ENCODE measurements around the gene RARA. TPM values are rescaled to one million over a fixed set of nuclear protein-coding genes. Genes with fewer than 3 reads are reported as not detected.
"Not testable (repeated sequence)": the region's sequence is repeated elsewhere in the genome, so short reads cannot be mapped to it uniquely, and the experiment has no call there.

The RARA gene
- total RNA-seq, 2 experiments from 2014 or later, result 66.6 to 66.7 TPM

- peaks cover 64% of the 10 kb centered on the region for H3K4me1 Mint-ChIP-seq
- no peaks in the 10 kb centered on the region for H3K9me3 Mint-ChIP-seq
- H3K36me3 Mint-ChIP-seq (ENCODE audit: low read depth), result peaks cover 33% of the 10 kb centered on the region
- H3K27me3 Mint-ChIP-seq, result no peaks in the 10 kb centered on the region
- DNase-seq, result no peak
- no peak overlapping the region for H3K4me3 Mint-ChIP-seq
- H3K27ac Mint-ChIP-seq, result no peak overlapping the region
- CTCF ChIA-PET, result interaction anchor here (0.8 to 2.0 kb wide), 3 partner anchors 16 to 94 kb away, joined by 3 to 6 read pairs (median 3); partner anchors contain the start of gene WIPF2
- POLR2A ChIA-PET, result no interaction called here
Observed at GRCh38 chr17:40286473-40286872, 22.5 kb upstream of the RARA start.

- Mint-ChIP-seq H3K4me1 (peaks cover 58% of the 10 kb centered on the region), H3K27ac (peak overlapping the region; percentile 99), H3K9me3 (no peaks in the 10 kb centered on the region), H3K4me3 (peak overlapping the region; percentile 99), H3K27me3 (no peaks in the 10 kb centered on the region), H3K36me3 (ENCODE audit: low read depth) (peaks cover 35% of the 10 kb centered on the region)
- DNase-seq, result no peak
- ChIA-PET POLR2A (interaction anchor here (0.6 kb wide), 1 partner anchor 655 kb away, joined by 3 read pairs; no protein-coding TSS in a partner anchor), CTCF (no interaction called here)
Observed at GRCh38 chr17:40287159-40287493, 21.9 kb upstream of the RARA start.

GRCh38 chr17:40287494-40288369 lies 21.2 kb upstream of the RARA start, which contains the start of gene CDC6:
Gene CDC6, plus strand, starts transcription at chr17:40287879. Its CDS starts 1,542 bp downstream, at chr17:40289421.
- H3K4me1 Mint-ChIP-seq, result peaks cover 52% of the 10 kb centered on the region
- ChIA-PET POLR2A (interaction anchor here (0.6 to 1.1 kb wide), 5 partner anchors 13 to 655 kb away, joined by 3 to 4 read pairs (median 3); partner anchors contain the start of gene WIPF2), CTCF (interaction anchor here (0.6 to 1.6 kb wide), 8 partner anchors 17 to 307 kb away, joined by 3 to 6 read pairs (median 4); partner anchors contain the start of gene PSMD3)
- DNase-seq, result peak; percentile 100
- H3K9me3 Mint-ChIP-seq, result no peaks in the 10 kb centered on the region
- H3K4me3 Mint-ChIP-seq, result peak within 1 kb of the TSS; percentile 99
- H3K27me3 Mint-ChIP-seq, result no peaks in the 10 kb centered on the region
- peaks cover 32% of the 10 kb centered on the region for H3K36me3 Mint-ChIP-seq (ENCODE audit: low read depth)
- peak within 1 kb of the TSS; percentile 99 for H3K27ac Mint-ChIP-seq

GRCh38 chr17:40290629-40291280 lies 18.2 kb upstream of the RARA start:
- Mint-ChIP-seq H3K4me1 (peaks cover 41% of the 10 kb centered on the region), H3K27ac (no peak overlapping the region), H3K36me3 (ENCODE audit: low read depth) (peaks cover 50% of the 10 kb centered on the region), H3K27me3 (no peaks in the 10 kb centered on the region), H3K9me3 (no peaks in the 10 kb centered on the region), H3K4me3 (no peak overlapping the region)
- peak; percentile 73 for DNase-seq
- ChIA-PET CTCF (interaction anchor here (1.0 to 1.8 kb wide), 7 partner anchors 8 to 269 kb away, joined by 3 to 6 read pairs (median 4); no protein-coding TSS in a partner anchor), POLR2A (no interaction called here)

GRCh38 chr17:40291281-40291664 lies 17.7 kb upstream of the RARA start:
- no peak for DNase-seq
- peaks cover 44% of the 10 kb centered on the region for H3K4me1 Mint-ChIP-seq
- no peaks in the 10 kb centered on the region for H3K27me3 Mint-ChIP-seq
- H3K27ac Mint-ChIP-seq, result peak overlapping the region; percentile 7
- H3K4me3 Mint-ChIP-seq, result no peak overlapping the region
- POLR2A ChIA-PET, result no interaction called here
- CTCF ChIA-PET, result interaction anchor here (0.6 to 1.8 kb wide), 7 partner anchors 27 to 269 kb away, joined by 3 to 4 read pairs (median 3); no protein-coding TSS in a partner anchor
- H3K9me3 Mint-ChIP-seq, result no peaks in the 10 kb centered on the region
- H3K36me3 Mint-ChIP-seq (ENCODE audit: low read depth), result peaks cover 55% of the 10 kb centered on the region

GRCh38 chr17:40293363-40293762 lies 15.6 kb upstream of the RARA start:
- no peak overlapping the region for H3K27ac Mint-ChIP-seq
- H3K4me1 Mint-ChIP-seq, result peaks cover 34% of the 10 kb centered on the region
- no peak overlapping the region for H3K4me3 Mint-ChIP-seq
- no peaks in the 10 kb centered on the region for H3K9me3 Mint-ChIP-seq
- H3K27me3 Mint-ChIP-seq, result no peaks in the 10 kb centered on the region
- CTCF ChIA-PET, result interaction anchor here (0.6 to 1.8 kb wide), 6 partner anchors 26 to 306 kb away, joined by 3 to 7 read pairs (median 4); no protein-coding TSS in a partner anchor
- peaks cover 58% of the 10 kb centered on the region for H3K36me3 Mint-ChIP-seq (ENCODE audit: low read depth)
- no peak for DNase-seq
- POLR2A ChIA-PET, result interaction anchor here (0.6 kb wide), 1 partner anchor 156 kb away, joined by 4 read pairs; no protein-coding TSS in a partner anchor

GRCh38 chr17:40295488-40296436 lies 13.2 kb upstream of the RARA start:
- Mint-ChIP-seq H3K36me3 (ENCODE audit: low read depth) (peaks cover 53% of the 10 kb centered on the region), H3K4me3 (no peak overlapping the region), H3K27me3 (no peaks in the 10 kb centered on the region), H3K4me1 (peaks cover 24% of the 10 kb centered on the region), H3K9me3 (no peaks in the 10 kb centered on the region), H3K27ac (no peak overlapping the region)
- DNase-seq, result no peak
- CTCF ChIA-PET, result interaction anchor here (0.6 to 2.2 kb wide), 7 partner anchors 11 to 116 kb away, joined by 3 to 8 read pairs (median 6); no protein-coding TSS in a partner anchor
- POLR2A ChIA-PET, result no interaction called here

GRCh38 chr17:40297511-40297910 lies 11.5 kb upstream of the RARA start:
- no peaks in the 10 kb centered on the region for H3K9me3 Mint-ChIP-seq
- ChIA-PET POLR2A (no interaction called here), CTCF (interaction anchor here (1.0 to 1.4 kb wide), 4 partner anchors 10 to 106 kb away, joined by 3 to 7 read pairs (median 4); no protein-coding TSS in a partner anchor)
- no peak overlapping the region for H3K4me3 Mint-ChIP-seq
- peaks cover 58% of the 10 kb centered on the region for H3K36me3 Mint-ChIP-seq (ENCODE audit: low read depth)
- DNase-seq, result no peak
- no peak overlapping the region for H3K27ac Mint-ChIP-seq
- no peaks in the 10 kb centered on the region for H3K27me3 Mint-ChIP-seq
- peaks cover 20% of the 10 kb centered on the region for H3K4me1 Mint-ChIP-seq

- Mint-ChIP-seq H3K9me3 (no peaks in the 10 kb centered on the region), H3K4me1 (peaks cover 27% of the 10 kb centered on the region), H3K36me3 (ENCODE audit: low read depth) (peaks cover 60% of the 10 kb centered on the region), H3K27me3 (no peaks in the 10 kb centered on the region), H3K27ac (no peak overlapping the region), H3K4me3 (no peak overlapping the region)
- no peak for DNase-seq
- ChIA-PET POLR2A (interaction anchor here (1.2 kb wide), 1 partner anchor 9 kb away, joined by 3 read pairs; no protein-coding TSS in a partner anchor), CTCF (interaction anchor here (0.5 to 2.8 kb wide), 6 partner anchors 9 to 59 kb away, joined by 3 to 14 read pairs (median 4); no protein-coding TSS in a partner anchor)
Observed at GRCh38 chr17:40298726-40299125, 10.3 kb upstream of the RARA start.

GRCh38 chr17:40299159-40299757 lies 9.7 kb upstream of the RARA start:
- not testable (repeated sequence) for H3K4me3 Mint-ChIP-seq

GRCh38 chr17:40301315-40301714 lies 7.7 kb upstream of the RARA start:
- Mint-ChIP-seq H3K4me3 (no peak overlapping the region), H3K9me3 (no peaks in the 10 kb centered on the region), H3K27ac (no peak overlapping the region), H3K4me1 (peaks cover 27% of the 10 kb centered on the region), H3K36me3 (ENCODE audit: low read depth) (peaks cover 48% of the 10 kb centered on the region), H3K27me3 (no peaks in the 10 kb centered on the region)
- DNase-seq, result no peak
- ChIA-PET POLR2A (no interaction called here), CTCF (interaction anchor here (1.4 to 7.9 kb wide), 4 partner anchors 10 to 54 kb away, joined by 3 to 82 read pairs (median 8); no protein-coding TSS in a partner anchor)

More at GRCh38 chr17:40299159-40299757, 9.7 kb upstream of the RARA start:
- H3K27me3 Mint-ChIP-seq, H3K27ac Mint-ChIP-seq, H3K9me3 Mint-ChIP-seq, DNase-seq: not testable (repeated sequence)
- H3K4me1 Mint-ChIP-seq, result peaks cover 31% of the 10 kb centered on the region
- ChIA-PET POLR2A (interaction anchor here (1.2 kb wide), 1 partner anchor 10 kb away, joined by 3 read pairs; no protein-coding TSS in a partner anchor), CTCF (interaction anchor here (0.5 to 2.8 kb wide), 8 partner anchors 9 to 237 kb away, joined by 3 to 14 read pairs (median 4); no protein-coding TSS in a partner anchor)
- H3K36me3 Mint-ChIP-seq (ENCODE audit: low read depth), result peaks cover 63% of the 10 kb centered on the region

All from activated CD4-positive, alpha-beta T cell treated with anti-CD3 and anti-CD28 coated beads, Interleukin-2, amount 10 ng/mL, durations not matched to agents 7 days and 5 days (primary cell).